HepG2 (cell line): ENCODE measurements around the gene GCN1. TPM values are rescaled to one million over a fixed set of nuclear protein-coding genes. Genes with fewer than 3 reads are reported as not detected.
A peak's percentile ranks its signal among the peaks of the same experiment; 100 is the strongest.

ENCODE experiments used
- CEBPZ ChIP-seq: IDR thresholded peaks from 2 replicates; pipeline ENCODE4 v1.6.1; 2012; ENCODE audit warnings: low read length, improper control_type of control experiment
- CENPT ChIP-seq: sonication (generic); formaldehyde crosslinking; IDR thresholded peaks from 2 replicates; pipeline ENCODE4 v1.8.0; 2022; ENCODE audit warnings: low read depth, mild to moderate bottlenecking, moderate library complexity, missing genetic modification reagents
- FIP1L1 ChIP-seq: fragments of 200-400 bp; formaldehyde crosslinking; IDR thresholded peaks from 2 replicates; pipeline ENCODE4 v1.6.1; 2018; ENCODE audit warnings: low read depth, mild to moderate bottlenecking, low read length, moderate library complexity, borderline replicate concordance; ENCODE audit not compliant: insufficient read depth
- GABPB1 ChIP-seq: IDR thresholded peaks from 2 replicates; pipeline ENCODE4 v1.6.1; 2016; ENCODE audit warnings: mild to moderate bottlenecking, missing genetic modification reagents, moderate library complexity, missing compliant biosample characterization
- GATAD1 ChIP-seq: IDR thresholded peaks from 2 replicates; pipeline ENCODE4 v1.6.1; 2016; ENCODE audit warnings: missing genetic modification reagents, missing compliant biosample characterization
- HMGA1 ChIP-seq: sonication (generic); formaldehyde crosslinking; conservative IDR thresholded peaks from 2 replicates; pipeline ENCODE4 v1.4.0; 2020; ENCODE audit warnings: missing genetic modification reagents
- HMGXB4 ChIP-seq, 2 experiments: sonication (generic) in 1 of 2; formaldehyde crosslinking in 1 of 2; IDR thresholded peaks; 2 replicates each; pipeline versions ENCODE4 v1.4.0 to v1.6.1; 2018 to 2020; ENCODE audit warnings: missing genetic modification reagents in 2 of 2, borderline replicate concordance in 1 of 2, low read depth in 1 of 2, mild to moderate bottlenecking in 1 of 2, missing biosample characterization in 1 of 2
- HNRNPL ChIP-seq: fragments of 200-400 bp; formaldehyde crosslinking; IDR thresholded peaks from 2 replicates; pipeline ENCODE4 v1.6.1; 2017; ENCODE audit warnings: mild to moderate bottlenecking, low read depth, low read length
- RAD51 ChIP-seq: fragments of 450-650 bp; IDR thresholded peaks from 2 replicates; pipeline ENCODE4 v1.6.1; 2016; ENCODE audit warnings: borderline replicate concordance
- SATB2 ChIP-seq: sonication (generic); formaldehyde crosslinking; IDR thresholded peaks from 2 replicates; pipeline ENCODE4 v1.5.0; 2020; ENCODE audit warnings: missing genetic modification reagents
- SP140L ChIP-seq: sonication (generic); formaldehyde crosslinking; IDR thresholded peaks from 2 replicates; pipeline ENCODE4 v1.4.0; 2020; ENCODE audit warnings: missing genetic modification reagents, borderline replicate concordance
- ZNF205 ChIP-seq: IDR thresholded peaks from 2 replicates; pipeline ENCODE4 v1.6.1; 2018; ENCODE audit warnings: missing biosample characterization, missing genetic modification reagents
- ZNF318 ChIP-seq: sonication (generic); formaldehyde crosslinking; IDR thresholded peaks from 2 replicates; pipeline ENCODE4 v1.4.0; 2020; ENCODE audit warnings: mild to moderate bottlenecking, missing genetic modification reagents
- ZNF724P ChIP-seq: sonication (generic); formaldehyde crosslinking; IDR thresholded peaks from 2 replicates; pipeline ENCODE4 v1.8.0; 2022; ENCODE audit warnings: missing genetic modification reagents, borderline replicate concordance
- ZNF773 ChIP-seq: sonication (generic); formaldehyde crosslinking; IDR thresholded peaks from 2 replicates; pipeline ENCODE4 v1.4.0; 2020; ENCODE audit warnings: missing genetic modification reagents, borderline replicate concordance
- polyA plus RNA-seq, 8 experiments: library from polyadenylated mRNA; depleted of rRNA in 3 of 8; stranded (reverse) in 7 of 8; unstranded in 1 of 8; fragments of >200 nt; fragmentation: Illumina TruSeq in 4 of 8; extraction: Trizol in 4 of 8; gene quantifications; 2 replicates each; pipeline versions ENCODE4 v1.2.1 to v1.2.3, GENCODE V29; 2011 to 2016; ENCODE audit warnings: low read depth in 4 of 8, missing spikeins in 1 of 8, mixed read lengths in 1 of 8; ENCODE audit not compliant: insufficient read depth in 1 of 8
- total RNA-seq, 5 experiments: library from RNA; depleted of rRNA; stranded (reverse); fragments of >200 nt; fragmentation: Illumina TruSeq; extraction: Trizol; gene quantifications; 2 replicates each; pipeline ENCODE4 v1.2.3, GENCODE V29; 2016; ENCODE audit warnings: low read depth in 1 of 5

Gene GCN1
- total and polyA plus RNA-seq, 2 of the 13 experiments (the other 11 are each of a cell fraction or from before 2014, with no cell fraction given) = 58.2 to 83.0 TPM

DNA sequence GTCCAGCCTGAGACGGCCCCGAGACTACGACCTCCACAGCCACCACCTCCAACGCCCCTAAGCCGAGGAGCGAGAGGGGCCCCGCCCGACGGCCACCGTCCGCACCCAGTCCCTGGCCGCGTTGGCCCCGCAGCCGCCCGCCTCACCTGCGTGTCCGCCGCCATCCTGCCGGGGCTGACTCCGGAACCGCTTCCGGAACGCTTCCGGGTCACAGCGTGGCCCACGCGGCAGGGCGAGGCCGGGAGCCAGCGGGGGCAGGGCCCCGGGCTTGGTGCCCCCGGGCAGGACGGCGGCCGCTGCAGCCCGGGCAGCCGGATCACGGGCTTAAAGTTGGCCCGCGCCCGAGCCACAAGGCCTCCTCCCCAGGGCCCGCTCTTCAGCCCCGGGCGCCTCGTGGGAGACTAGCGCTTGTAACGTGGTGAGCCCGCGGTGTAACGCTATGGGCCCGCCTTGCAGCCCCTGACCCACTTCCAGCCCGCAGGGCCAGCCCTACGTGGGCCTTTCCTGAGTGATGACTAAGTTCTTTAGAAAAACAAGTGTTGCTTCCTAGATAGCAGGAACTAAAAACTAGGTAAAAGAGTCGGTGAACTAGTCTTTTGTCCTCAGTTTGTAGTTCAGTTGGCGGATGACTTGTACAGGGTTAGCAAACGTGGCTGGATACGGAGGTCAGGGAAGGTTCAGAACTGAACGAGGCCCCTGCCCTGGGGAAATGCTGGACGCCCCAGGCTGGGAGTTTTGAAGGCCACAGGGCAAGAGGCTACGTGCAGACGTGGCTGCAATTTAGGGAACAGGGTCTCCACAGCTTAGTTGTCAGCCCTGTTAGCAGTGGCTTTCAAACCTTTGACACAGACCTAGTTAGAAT lies at the start of gene GCN1 (continued):
- TF ChIP-seq SP140L (CRISPR knock-in tag) (no peak), GATAD1 (CRISPR knock-in tag) (peak; percentile 95), RAD51 (no peak), CENPT (CRISPR knock-in tag) (0 out of 2 replicates have a peak, but pooled peaks have one; percentile 29), GABPB1 (peak; percentile 97), SATB2 (CRISPR knock-in tag) (no peak), HMGA1 (CRISPR knock-in tag) (no peak), ZNF773 (peak; percentile 29; the same call in 1 of the 2 replicates), HMGXB4 (CRISPR knock-in tag; IDR thresholded peaks at IDR 0.05; ENCODE audit: borderline replicate concordance in 1 of 2, low read depth in 1 of 2) (peak; percentile 73 to 83), FIP1L1 (no peak), ZNF318 (CRISPR knock-in tag) (no peak), CEBPZ (no peak), HNRNPL (no peak), ZNF205 (CRISPR knock-in tag) (peak; percentile 48), ZNF724P (CRISPR knock-in tag) (peak; percentile 54; the same call in 1 of the 2 replicates)
